Vagina (tissue), 2 donors: ENCODE results near the gene ATP5F1D. TPM values are rescaled to one million over a fixed set of nuclear protein-coding genes. Genes with fewer than 3 reads are reported as not detected.

Experiments used
- DNase-seq, 2 donors: peaks; one replicate each; pipeline ENCODE4 v3.0.0-alpha.2; 2017; ENCODE audit errors: extremely low spot score in 2 of 2
- H3K27ac ChIP-seq: fragments of 200-600 bp; sonication (generic); one replicate; pipeline ENCODE4 v1.5.1; 2019
- H3K27me3 ChIP-seq: fragments of 200-600 bp; sonication (generic); one replicate; pipeline ENCODE4 v1.5.1; 2019
- H3K36me3 ChIP-seq, 2 donors: fragments of 200-600 bp; sonication (generic); one replicate each; pipeline ENCODE4 v1.5.1; 2017 to 2019
- H3K4me1 ChIP-seq: fragments of 200-600 bp; sonication (generic); one replicate; pipeline ENCODE4 v1.5.1; 2019
- H3K4me3 ChIP-seq, 2 donors: fragments of 200-600 bp; sonication (generic); 1 replicate in 1 of 2; 2 replicates in 1 of 2; pipeline ENCODE4 v1.5.1; 2016 to 2019
- H3K9me3 ChIP-seq: fragments of 200-600 bp; sonication (generic); one replicate; pipeline ENCODE4 v1.5.1; 2019
- CTCF ChIP-seq, 3 experiments: fragments of 450-650 bp in 2 of 3; fragments of 200-600 bp in 1 of 3; sonication (generic) in 1 of 3; IDR thresholded peaks; one replicate each; pipeline ENCODE4 v1.5.1; 2017 to 2019; ENCODE audit warnings: antibody characterized with exemption in 3 of 3, mild to moderate bottlenecking in 2 of 3, moderate library complexity in 2 of 3
- POLR2A ChIP-seq, 2 donors: fragments of 450-650 bp; IDR thresholded peaks; one replicate each; pipeline ENCODE4 v1.6.1; 2017; ENCODE audit warnings: antibody characterized with exemption in 2 of 2, mild to moderate bottlenecking in 2 of 2, moderate library complexity in 2 of 2
- POLR2AphosphoS5 ChIP-seq, 2 donors: sonication (generic); formaldehyde crosslinking; IDR thresholded peaks; one replicate each; pipeline ENCODE4 v1.9.0; 2017; ENCODE audit warnings: antibody characterized with exemption in 2 of 2, mild to moderate bottlenecking in 2 of 2, low read depth in 1 of 2; ENCODE audit not compliant: insufficient read depth in 1 of 2
- intact Hi-C: fragments of 100-400 bp; cut with DNase I; formaldehyde crosslinking; loops from one replicate; pipeline ENCODE4 v1.15.1; 2023
- total RNA-seq: library from RNA; depleted of rRNA; stranded (reverse); fragments of >200 nt; gene quantifications from one replicate; pipeline ENCODE4 v1.2.3, GENCODE V29; 2016

The ATP5F1D gene
- total RNA-seq, 1 donor from 2014 or later: 154 TPM

GRCh38 chr19:1256646-1257474, 15.3 kb downstream of the ATP5F1D start:
- Histone ChIP-seq H3K9me3 (no peaks in the 10 kb centered on the region), H3K27ac (peak overlapping the region; percentile 97), H3K4me3 (no peak overlapping the region), H3K27me3 (no peaks in the 10 kb centered on the region), H3K4me1 (peaks cover 87% of the 10 kb centered on the region), H3K36me3 (peaks cover 0 to 47% of the 10 kb centered on the region in 2 donors)
- TF ChIP-seq POLR2AphosphoS5 (IDR thresholded peaks at IDR 0.05; ENCODE audit: insufficient read depth in 1 of 2, low read depth in 1 of 2): peak in 1 of 2 donors; percentile 54
- TF ChIP-seq CTCF (IDR thresholded peaks at IDR 0.05): no peak
- DNase-seq: no peak
- intact Hi-C loops: no loop called here

- H3K4me3 ChIP-seq: no peak overlapping the region
- intact Hi-C loops: no loop called here
- H3K27ac ChIP-seq: peak overlapping the region; percentile 97
- peak in 1 of 2 donors; percentile 21 for TF ChIP-seq POLR2AphosphoS5 (IDR thresholded peaks at IDR 0.05; ENCODE audit: insufficient read depth in 1 of 2, low read depth in 1 of 2)
- TF ChIP-seq CTCF (IDR thresholded peaks at IDR 0.05): no peak
- H3K36me3 ChIP-seq: peaks cover 0 to 47% of the 10 kb centered on the region in 2 donors
- H3K27me3 ChIP-seq: no peaks in the 10 kb centered on the region
- no peaks in the 10 kb centered on the region for H3K9me3 ChIP-seq
- no peak for DNase-seq
- peaks cover 91% of the 10 kb centered on the region for H3K4me1 ChIP-seq
These were observed 16.1 kb downstream of the ATP5F1D start for GRCh38 chr19:1257475-1258162.

- Histone ChIP-seq H3K4me3 (no peak overlapping the region), H3K27me3 (no peaks in the 10 kb centered on the region), H3K27ac (peak overlapping the region; percentile 97), H3K9me3 (no peaks in the 10 kb centered on the region), H3K36me3 (peaks cover 0 to 47% of the 10 kb centered on the region in 2 donors), H3K4me1 (peaks cover 96% of the 10 kb centered on the region)
- intact Hi-C loops: no loop called here
- no peak for DNase-seq
- TF ChIP-seq POLR2AphosphoS5 (IDR thresholded peaks at IDR 0.05; ENCODE audit: insufficient read depth in 1 of 2, low read depth in 1 of 2) (no peak), POLR2A (IDR thresholded peaks at IDR 0.05) (no peak), CTCF (IDR thresholded peaks at IDR 0.05) (no peak)
These were observed 16.6 kb downstream of the ATP5F1D start for GRCh38 chr19:1258163-1258492.

GRCh38 chr19:1258707-1259205, 17.2 kb downstream of the ATP5F1D start:
- Histone ChIP-seq H3K4me3 (peak overlapping the region; percentile 17 to 24), H3K9me3 (no peaks in the 10 kb centered on the region), H3K27me3 (no peaks in the 10 kb centered on the region), H3K36me3 (peaks cover 0 to 46% of the 10 kb centered on the region in 2 donors), H3K4me1 (peaks cover 93% of the 10 kb centered on the region), H3K27ac (peak overlapping the region; percentile 97)
- intact Hi-C loops: no loop called here
- TF ChIP-seq POLR2A (IDR thresholded peaks at IDR 0.05) (no peak), POLR2AphosphoS5 (IDR thresholded peaks at IDR 0.05; ENCODE audit: insufficient read depth in 1 of 2, low read depth in 1 of 2) (no peak), CTCF (IDR thresholded peaks at IDR 0.05) (no peak)
- DNase-seq: no peak
